ENCODE data around the gene ANXA9.

ANXA9 gene

DNA sequence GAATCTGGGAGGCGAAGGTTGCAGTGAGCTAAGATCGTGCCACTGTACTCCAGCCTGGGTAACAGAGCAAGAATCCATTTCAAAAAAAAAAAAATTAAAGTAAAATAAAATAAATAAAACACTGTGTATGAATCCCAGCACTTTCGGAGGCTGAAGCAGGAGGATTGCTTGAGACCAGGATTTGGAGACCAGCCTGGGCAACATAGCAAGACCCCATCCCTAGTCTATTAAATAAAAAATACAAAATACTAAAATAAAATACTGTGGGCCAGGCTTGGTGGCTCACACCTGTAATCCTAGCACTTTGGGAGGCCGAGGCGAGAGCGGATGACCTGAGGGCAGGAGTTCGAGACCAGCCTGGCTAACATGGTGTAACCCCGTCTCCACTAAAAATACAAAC is 50.1 kb downstream of the ANXA9 start:
- no peak for TF ChIP-seq ISL1 (CRISPR knock-in tag; IDR thresholded peaks at IDR 0.05)
- no peak for TF ChIP-seq ZFP30 (CRISPR knock-in tag; IDR thresholded peaks at IDR 0.05)
- TF ChIP-seq TSHZ2 (CRISPR knock-in tag; IDR thresholded peaks at IDR 0.05), result no peak
- TF ChIP-seq CREB5 (CRISPR knock-in tag; IDR thresholded peaks at IDR 0.05; ENCODE audit: low read depth), result no peak
- no peak for TF ChIP-seq ARNTL (CRISPR knock-in tag; IDR thresholded peaks at IDR 0.05; ENCODE audit: borderline replicate concordance, low read depth)
- TF ChIP-seq, protein P1, sequence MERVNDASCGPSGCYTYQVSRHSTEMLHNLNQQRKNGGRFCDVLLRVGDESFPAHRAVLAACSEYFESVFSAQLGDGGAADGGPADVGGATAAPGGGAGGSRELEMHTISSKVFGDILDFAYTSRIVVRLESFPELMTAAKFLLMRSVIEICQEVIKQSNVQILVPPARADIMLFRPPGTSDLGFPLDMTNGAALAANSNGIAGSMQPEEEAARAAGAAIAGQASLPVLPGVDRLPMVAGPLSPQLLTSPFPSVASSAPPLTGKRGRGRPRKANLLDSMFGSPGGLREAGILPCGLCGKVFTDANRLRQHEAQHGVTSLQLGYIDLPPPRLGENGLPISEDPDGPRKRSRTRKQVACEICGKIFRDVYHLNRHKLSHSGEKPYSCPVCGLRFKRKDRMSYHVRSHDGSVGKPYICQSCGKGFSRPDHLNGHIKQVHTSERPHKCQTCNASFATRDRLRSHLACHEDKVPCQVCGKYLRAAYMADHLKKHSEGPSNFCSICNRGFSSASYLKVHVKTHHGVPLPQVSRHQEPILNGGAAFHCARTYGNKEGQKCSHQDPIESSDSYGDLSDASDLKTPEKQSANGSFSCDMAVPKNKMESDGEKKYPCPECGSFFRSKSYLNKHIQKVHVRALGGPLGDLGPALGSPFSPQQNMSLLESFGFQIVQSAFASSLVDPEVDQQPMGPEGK (CRISPR knock-in tag; IDR thresholded peaks at IDR 0.05; ENCODE audit: borderline replicate concordance), result no peak
- TF ChIP-seq PPARA (CRISPR knock-in tag; IDR thresholded peaks at IDR 0.05; ENCODE audit: borderline replicate concordance), result no peak
- ATAC-seq, result no peak

- TF ChIP-seq ZFP3 (CRISPR knock-in tag; IDR thresholded peaks at IDR 0.05) (no peak), ESRRG (CRISPR knock-in tag; IDR thresholded peaks at IDR 0.05) (no peak), OSR1 (CRISPR knock-in tag; IDR thresholded peaks at IDR 0.05) (no peak), TOX (CRISPR knock-in tag; IDR thresholded peaks at IDR 0.05; ENCODE audit: borderline replicate concordance) (no peak), ZNF70 (CRISPR knock-in tag; IDR thresholded peaks at IDR 0.05) (no peak), POU6F1 (CRISPR knock-in tag; IDR thresholded peaks at IDR 0.05; ENCODE audit: borderline replicate concordance, low read depth) (no peak)
- no peak for ATAC-seq
Measured at GRCh38 chr1:151035167-151035566, 53.1 kb downstream of the ANXA9 start.

- TF ChIP-seq BACH2 (CRISPR knock-in tag; IDR thresholded peaks at IDR 0.05; ENCODE audit: borderline replicate concordance) (no peak), CSDC2 (CRISPR knock-in tag; IDR thresholded peaks at IDR 0.05) (no peak), POU6F1 (CRISPR knock-in tag; IDR thresholded peaks at IDR 0.05; ENCODE audit: borderline replicate concordance, low read depth) (no peak), SNAI2 (CRISPR knock-in tag; IDR thresholded peaks at IDR 0.05) (no peak), ISL1 (CRISPR knock-in tag; IDR thresholded peaks at IDR 0.05) (no peak), TSHZ2 (CRISPR knock-in tag; IDR thresholded peaks at IDR 0.05) (no peak), ESRRG (CRISPR knock-in tag; IDR thresholded peaks at IDR 0.05) (no peak), TCF4 (CRISPR knock-in tag; IDR thresholded peaks at IDR 0.05; ENCODE audit: borderline replicate concordance) (no peak), OSR1 (CRISPR knock-in tag; IDR thresholded peaks at IDR 0.05) (no peak), ZNF8 (CRISPR knock-in tag; IDR thresholded peaks at IDR 0.05) (no peak)
Measured at GRCh38 chr1:151036356-151036755, 54.3 kb downstream of the ANXA9 start, which contains the start of gene BNIPL. Gene BNIPL, plus strand, starts transcription at chr1:151036586. Its CDS starts 140 bp downstream, at chr1:151036726.

More at GRCh38 chr1:151036356-151036755, 54.3 kb downstream of the ANXA9 start, which contains the start of gene BNIPL:
- no peak for ATAC-seq
